B cell (primary cell): ENCODE results near the gene PREX1.

Source experiments
- CTCF ChIP-seq: fragments of 200-600 bp; IDR thresholded peaks from one replicate; pipeline ENCODE4 v1.8.0; 2022; ENCODE audit warnings: antibody characterized with exemption, mild to moderate bottlenecking
- EZH2 ChIP-seq: IDR thresholded peaks from 2 replicates; pipeline ENCODE4 v1.6.1; 2012; ENCODE audit warnings: borderline replicate concordance, low read depth, mild to moderate bottlenecking, moderate library complexity, low read length; ENCODE audit not compliant: insufficient read depth, poor library complexity, severe bottlenecking

- TF ChIP-seq CTCF (no peak), EZH2 (no peak)
Measured at GRCh38 chr20:48785256-48785655, 42.5 kb downstream of the PREX1 start.
